Panc1 (cell line): ENCODE data around the gene SEMA5B. TPM values are rescaled to one million over a fixed set of nuclear protein-coding genes. Genes with fewer than 3 reads are reported as not detected.

Source experiments
- ATAC-seq: fragments of 200-7000 bp; cut with Tn5 transposase; 2 replicates; pipeline ENCODE4 v1.9.1; 2020; ENCODE audit warnings: mild to moderate bottlenecking, moderate library complexity
- BruUV-seq: library from RNA; stranded (reverse); fragments of 400-500 nt; replicated peaks from 2 replicates; lab custom pipeline; 2021; lab: Mats Ljungman, UMichigan
- CTCF ChIA-PET: fragments of 300-600 bp; sonication (Branson Sonifier 250); formaldehyde crosslinking; loops from one replicate; lab custom pipeline; 2022; ENCODE audit warnings: antibody characterized with exemption; lab: Charles Lee
- POLR2A ChIA-PET: fragments of 300-600 bp; sonication (Branson Sonifier 250); formaldehyde crosslinking; loops from one replicate; lab custom pipeline; 2022; ENCODE audit warnings: antibody characterized with exemption; lab: Charles Lee
- DNase-seq: peaks from one replicate; pipeline ENCODE4 v3.0.0-alpha.2; 2010; ENCODE audit warnings: low read depth, low spot score
- H3K27ac ChIP-seq: 2 replicates; pipeline ENCODE4 v1.5.1; 2011; ENCODE audit warnings: mild to moderate bottlenecking, low read length, inconsistent platforms
- H3K27me3 ChIP-seq: fragments of 200-500 bp; sonication (Bioruptor generic); 2 replicates; pipeline ENCODE4 v1.6.0; 2014; ENCODE audit warnings: low read length, inconsistent platforms; ENCODE audit not compliant: control insufficient read depth, insufficient read depth
- H3K36me3 ChIP-seq: fragments of 200-500 bp; sonication (Bioruptor generic); 2 replicates; pipeline ENCODE4 v1.5.1; 2014; ENCODE audit warnings: inconsistent platforms, mild to moderate bottlenecking, low read length, moderate library complexity; ENCODE audit not compliant: control insufficient read depth, insufficient read depth
- H3K4me1 ChIP-seq: 2 replicates; pipeline ENCODE4 v1.5.1; 2011; ENCODE audit warnings: inconsistent platforms, mild to moderate bottlenecking, low read length, moderate library complexity; ENCODE audit not compliant: control insufficient read depth, insufficient read depth
- H3K4me3 ChIP-seq, 2 experiments: 2 replicates each; pipeline ENCODE4 v1.5.1; 2011 to 2012; ENCODE audit warnings: low read depth in 2 of 2, low read length in 2 of 2, mild to moderate bottlenecking in 2 of 2, inconsistent platforms in 1 of 2, moderate library complexity in 1 of 2
- H3K9me3 ChIP-seq: fragments of 200-500 bp; sonication (Bioruptor generic); 2 replicates; pipeline ENCODE4 v1.5.1; 2014; ENCODE audit warnings: low read depth, mild to moderate bottlenecking, inconsistent platforms, low read length, moderate library complexity; ENCODE audit not compliant: control insufficient read depth, insufficient read depth
- CTCF ChIP-seq: fragments of 450-650 bp; IDR thresholded peaks from 2 replicates; pipeline ENCODE4 v1.5.1; 2017; ENCODE audit warnings: mild to moderate bottlenecking
- POLR2AphosphoS5 ChIP-seq: IDR thresholded peaks from 2 replicates; pipeline ENCODE4 v1.6.1; 2012; ENCODE audit warnings: mild to moderate bottlenecking, low read depth, low read length, moderate library complexity
- REST ChIP-seq, 2 experiments: IDR thresholded peaks; 2 replicates each; pipeline ENCODE4 v1.6.1; 2011 to 2012; ENCODE audit warnings: low read depth in 2 of 2, control low read depth in 1 of 2, low read length in 1 of 2, mild to moderate bottlenecking in 1 of 2, moderate library complexity in 1 of 2; ENCODE audit not compliant: insufficient read depth in 1 of 2
- SIN3A ChIP-seq: IDR thresholded peaks from 2 replicates; pipeline ENCODE4 v1.6.1; 2012; ENCODE audit warnings: low read depth, mild to moderate bottlenecking, low read length, moderate library complexity, borderline replicate concordance; ENCODE audit not compliant: insufficient read depth
- TCF7L2 ChIP-seq: IDR thresholded peaks from 2 replicates; pipeline ENCODE4 v1.6.1; 2011; ENCODE audit warnings: mild to moderate bottlenecking, low read depth, low read length, inconsistent platforms
- in situ Hi-C: cut with HindIII; loops from 2 replicates; pipeline ENCODE4 v1.10.0; 2016; ENCODE audit warnings: low sequenced_read_pairs, low pct_unique_long_range_greater_than_20kb
- intact Hi-C: fragments of 100-400 bp; cut with micrococcal nuclease; formaldehyde crosslinking; loops from one replicate; pipeline ENCODE4 v1.10.0; 2022; ENCODE audit not compliant: unreplicated experiment
- total RNA-seq: library from RNA; stranded (reverse); gene quantifications from one replicate; pipeline ENCODE4 v1.2.1, GENCODE V29; 2021; ENCODE audit not compliant: unreplicated experiment

Gene SEMA5B
- total RNA-seq, 1 experiment from 2014 or later = 1.2 TPM

GRCh38 chr3:123072564-123072963 is 45.0 kb upstream of the SEMA5B start:
- DNase-seq = no peak
- no peaks in the 10 kb centered on the region for H3K9me3 ChIP-seq
- H3K4me3 ChIP-seq = no peak overlapping the region
- ChIA-PET CTCF (no interaction called here), POLR2A (no interaction called here)
- in situ Hi-C loops (no loop called here), intact Hi-C loops (no loop called here)
- ATAC-seq = no peak
- TF ChIP-seq CTCF (no peak), POLR2AphosphoS5 (no peak), SIN3A (no peak), REST (IDR thresholded peaks at IDR 0.05; ENCODE audit: insufficient read depth in 1 of 2, low read depth in 2 of 2, low read length in 1 of 2) (no peak), TCF7L2 (no peak)
- no peaks in the 10 kb centered on the region for H3K36me3 ChIP-seq
- H3K4me1 ChIP-seq = peaks cover 48% of the 10 kb centered on the region
- H3K27ac ChIP-seq = no peak overlapping the region
- H3K27me3 ChIP-seq = no peaks in the 10 kb centered on the region
- no TSS peak for BruUV-seq

DNA sequence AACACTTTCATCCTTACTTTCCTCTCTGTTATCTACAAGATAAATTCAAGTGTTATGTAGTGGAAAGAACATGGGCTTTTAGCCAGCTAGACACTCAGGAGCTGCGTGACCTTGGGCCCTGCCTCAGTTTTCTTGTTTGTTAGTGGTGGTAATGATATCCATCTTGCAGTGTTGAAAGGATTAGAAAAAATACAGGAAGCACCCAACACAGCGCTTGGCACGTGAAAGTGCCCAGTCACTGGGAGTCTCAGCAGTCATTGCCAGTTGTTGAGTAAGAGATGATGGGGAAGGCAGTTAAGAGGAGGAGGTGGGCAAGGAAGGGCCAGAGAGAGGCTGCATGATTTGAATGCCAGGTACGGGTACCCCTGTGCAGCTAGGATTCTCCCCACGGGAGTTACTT is 44.6 kb upstream of the SEMA5B start:
- ChIA-PET POLR2A (no interaction called here), CTCF (no interaction called here)
- ATAC-seq = no peak
- TF ChIP-seq SIN3A = no peak
- TF ChIP-seq REST (IDR thresholded peaks at IDR 0.05; ENCODE audit: insufficient read depth in 1 of 2, low read depth in 2 of 2, low read length in 1 of 2) = no peak
- in situ Hi-C loops = no loop called here
- no TSS peak for BruUV-seq
- no peak overlapping the region for H3K27ac ChIP-seq
- H3K4me3 ChIP-seq = no peak overlapping the region
- no peaks in the 10 kb centered on the region for H3K27me3 ChIP-seq
- H3K9me3 ChIP-seq = no peaks in the 10 kb centered on the region
- DNase-seq = no peak
- H3K36me3 ChIP-seq = no peaks in the 10 kb centered on the region
- intact Hi-C loops = no loop called here
- H3K4me1 ChIP-seq = peaks cover 48% of the 10 kb centered on the region
